WTC11 (cell line): Measurements from ENCODE around the gene DCD. TPM values are rescaled to one million over a fixed set of nuclear protein-coding genes. Genes with fewer than 3 reads are reported as not detected.

ENCODE experiments used
- ATAC-seq: fragments of 200-7000 bp; cut with Tn5 transposase; 2 replicates; pipeline ENCODE4 v1.10.0; 2021; ENCODE audit warnings: mild to moderate bottlenecking, moderate library complexity
- CTCF ChIA-PET: fragments of 300-600 bp; sonication (Branson Sonifier 250); formaldehyde crosslinking; loops from one replicate; lab custom pipeline; 2021; ENCODE audit warnings: antibody characterized with exemption; lab: Charles Lee
- POLR2A ChIA-PET: fragments of 350-600 bp; sonication (Branson Sonifier 250); formaldehyde crosslinking; loops from one replicate; lab custom pipeline; 2021; ENCODE audit warnings: antibody characterized with exemption; lab: Charles Lee
- DNase-seq: peaks from one replicate; pipeline ENCODE4 v3.0.0; 2021; ENCODE audit warnings: low spot score
- H3K27ac Mint-ChIP-seq: 2 replicates; pipeline ENCODE4 v1.8.0; 2021; ENCODE audit warnings: mixed read lengths
- H3K27me3 Mint-ChIP-seq: 2 replicates; pipeline ENCODE4 v1.8.0; 2021; ENCODE audit warnings: low read depth, mild to moderate bottlenecking, moderate library complexity, mixed read lengths
- H3K36me3 Mint-ChIP-seq: 2 replicates; pipeline ENCODE4 v1.8.0; 2021; ENCODE audit warnings: mixed read lengths
- H3K4me1 Mint-ChIP-seq: 2 replicates; pipeline ENCODE4 v1.8.0; 2022; ENCODE audit warnings: mixed read lengths
- H3K4me3 Mint-ChIP-seq: 2 replicates; pipeline ENCODE4 v1.8.0; 2021; ENCODE audit warnings: mild to moderate bottlenecking, moderate library complexity, mixed read lengths
- H3K9me3 Mint-ChIP-seq: 2 replicates; pipeline ENCODE4 v1.8.0; 2021; ENCODE audit warnings: mixed read lengths
- AR ChIP-seq: fragments of 250-450 bp; sonication (Bioruptor Pico); IDR thresholded peaks from 2 replicates; pipeline ENCODE4 v1.9.0; 2021; ENCODE audit warnings: mild to moderate bottlenecking
- ATF2 ChIP-seq: sonication (generic); formaldehyde crosslinking; IDR thresholded peaks from 2 replicates; pipeline ENCODE4 v1.8.1; 2022; ENCODE audit warnings: low read depth, missing genetic modification reagents, borderline replicate concordance
- ATF3 ChIP-seq: sonication (generic); formaldehyde crosslinking; conservative IDR thresholded peaks from 2 replicates; pipeline ENCODE4 v1.8.1; 2022; ENCODE audit warnings: mild to moderate bottlenecking, missing genetic modification reagents
- ATF6 ChIP-seq: sonication (generic); formaldehyde crosslinking; IDR thresholded peaks from 2 replicates; pipeline ENCODE4 v1.8.1; 2023; ENCODE audit warnings: mild to moderate bottlenecking, missing genetic modification reagents
- CREB1 ChIP-seq: sonication (generic); formaldehyde crosslinking; IDR thresholded peaks from 2 replicates; pipeline ENCODE4 v1.8.0; 2023; ENCODE audit warnings: mild to moderate bottlenecking, missing genetic modification reagents
- E2F5 ChIP-seq: sonication (generic); formaldehyde crosslinking; IDR thresholded peaks from 2 replicates; pipeline ENCODE4 v1.8.1; 2022; ENCODE audit warnings: mild to moderate bottlenecking, moderate library complexity, missing genetic modification reagents
- EMX1 ChIP-seq: fragments of 250-450 bp; sonication (Bioruptor Pico); IDR thresholded peaks from 2 replicates; pipeline ENCODE4 v1.8.0; 2021; ENCODE audit warnings: mild to moderate bottlenecking
- ETV6 ChIP-seq: sonication (generic); formaldehyde crosslinking; IDR thresholded peaks from 2 replicates; pipeline ENCODE4 v1.8.1; 2022; ENCODE audit warnings: mild to moderate bottlenecking, missing genetic modification reagents
- FOXJ3 ChIP-seq: sonication (generic); formaldehyde crosslinking; IDR thresholded peaks from 2 replicates; pipeline ENCODE4 v1.9.0; 2021; ENCODE audit warnings: missing genetic modification reagents, mild to moderate bottlenecking, borderline replicate concordance
- KAT7 ChIP-seq: sonication (generic); formaldehyde crosslinking; IDR thresholded peaks from 2 replicates; pipeline ENCODE4 v1.8.1; 2023; ENCODE audit warnings: missing genetic modification reagents, mild to moderate bottlenecking, borderline replicate concordance
- MAX ChIP-seq: sonication (generic); formaldehyde crosslinking; IDR thresholded peaks from 2 replicates; pipeline ENCODE4 v1.8.0; 2022; ENCODE audit warnings: mild to moderate bottlenecking, missing genetic modification reagents
- MLX ChIP-seq: sonication (generic); formaldehyde crosslinking; IDR thresholded peaks from 2 replicates; pipeline ENCODE4 v1.8.1; 2023; ENCODE audit warnings: mild to moderate bottlenecking, missing genetic modification reagents, moderate library complexity
- MXD4 ChIP-seq: fragments of 250-450 bp; sonication (Bioruptor Pico); IDR thresholded peaks from 2 replicates; pipeline ENCODE4 v1.8.0; 2021; ENCODE audit warnings: mild to moderate bottlenecking, moderate library complexity, borderline replicate concordance
- OVOL2 ChIP-seq: fragments of 250-450 bp; sonication (Bioruptor Pico); IDR thresholded peaks from 2 replicates; pipeline ENCODE4 v1.9.0; 2021; ENCODE audit warnings: mild to moderate bottlenecking, borderline replicate concordance
- PREB ChIP-seq: sonication (generic); formaldehyde crosslinking; IDR thresholded peaks from 2 replicates; pipeline ENCODE4 v1.8.1; 2022; ENCODE audit warnings: mild to moderate bottlenecking, missing genetic modification reagents, moderate library complexity, borderline replicate concordance
- RELA ChIP-seq: sonication (generic); formaldehyde crosslinking; IDR thresholded peaks from 2 replicates; pipeline ENCODE4 v1.8.1; 2022; ENCODE audit warnings: missing genetic modification reagents, mild to moderate bottlenecking, borderline replicate concordance
- STAT6 ChIP-seq: sonication (generic); formaldehyde crosslinking; conservative IDR thresholded peaks from 2 replicates; pipeline ENCODE4 v1.8.1; 2023; ENCODE audit warnings: mild to moderate bottlenecking, low read depth, missing genetic modification reagents, moderate library complexity
- ZNF121 ChIP-seq: sonication (generic); formaldehyde crosslinking; IDR thresholded peaks from 2 replicates; pipeline ENCODE4 v1.8.0; 2023; ENCODE audit warnings: missing genetic modification reagents
- ZNF232 ChIP-seq: sonication (generic); formaldehyde crosslinking; IDR thresholded peaks from 2 replicates; pipeline ENCODE4 v1.8.0; 2022; ENCODE audit warnings: mild to moderate bottlenecking, missing genetic modification reagents
- ZNF317 ChIP-seq: sonication (generic); formaldehyde crosslinking; IDR thresholded peaks from 2 replicates; pipeline ENCODE4 v1.8.1; 2023; ENCODE audit warnings: low read depth, mild to moderate bottlenecking, moderate library complexity, missing genetic modification reagents, borderline replicate concordance
- ZNF423 ChIP-seq: fragments of 250-450 bp; sonication (Bioruptor Pico); IDR thresholded peaks from 2 replicates; pipeline ENCODE4 v2.1.2; 2022; ENCODE audit warnings: mild to moderate bottlenecking, moderate library complexity
- total RNA-seq: library from RNA; stranded (reverse); gene quantifications from 3 replicates; pipeline ENCODE4 v1.2.3, GENCODE V29; 2021

The DCD gene
- total RNA-seq, 1 experiment from 2014 or later, result not detected

- Mint-ChIP-seq H3K27me3 (peaks cover 18% of the 10 kb centered on the region), H3K27ac (no peak overlapping the region), H3K4me3 (no peak overlapping the region), H3K9me3 (no peaks in the 10 kb centered on the region), H3K36me3 (no peaks in the 10 kb centered on the region), H3K4me1 (peaks cover 11% of the 10 kb centered on the region; the same call in 1 of the 2 replicates)
- DNase-seq (no peak), ATAC-seq (no peak)
- CTCF ChIA-PET, result interaction anchor here (2.4 kb wide), 1 partner anchor 8 kb away, joined by 10 read pairs; no protein-coding TSS in a partner anchor
- POLR2A ChIA-PET, result no interaction called here
- TF ChIP-seq ETV6 (CRISPR knock-in tag) (no peak), CREB1 (CRISPR knock-in tag) (no peak), KAT7 (CRISPR knock-in tag) (no peak), MAX (CRISPR knock-in tag) (no peak), ATF2 (CRISPR knock-in tag) (no peak), OVOL2 (no peak), ZNF423 (CRISPR knock-in tag) (no peak), MLX (CRISPR knock-in tag) (no peak), STAT6 (CRISPR knock-in tag) (no peak), MXD4 (CRISPR knock-in tag) (no peak), ATF3 (CRISPR knock-in tag) (no peak), FOXJ3 (CRISPR knock-in tag) (no peak), ZNF121 (no peak), ZNF232 (CRISPR knock-in tag) (no peak), PREB (CRISPR knock-in tag) (no peak)
Measured at GRCh38 chr12:54650409-54650808, 2.2 kb upstream of the DCD start.

GRCh38 chr12:54649825-54650224 lies 1.7 kb upstream of the DCD start:
- CTCF ChIA-PET, result interaction anchor here (2.4 kb wide), 1 partner anchor 9 kb away, joined by 10 read pairs; no protein-coding TSS in a partner anchor
- peaks cover 20% of the 10 kb centered on the region for H3K27me3 Mint-ChIP-seq
- ATAC-seq, result no peak
- no peaks in the 10 kb centered on the region for H3K36me3 Mint-ChIP-seq
- no peak overlapping the region for H3K27ac Mint-ChIP-seq
- no peaks in the 10 kb centered on the region for H3K9me3 Mint-ChIP-seq
- POLR2A ChIA-PET, result no interaction called here
- DNase-seq, result no peak
- peaks cover 5% of the 10 kb centered on the region; the same call in 1 of the 2 replicates for H3K4me1 Mint-ChIP-seq
- H3K4me3 Mint-ChIP-seq, result no peak overlapping the region
- TF ChIP-seq E2F5 (CRISPR knock-in tag) (no peak), EMX1 (CRISPR knock-in tag) (no peak), ATF6 (CRISPR knock-in tag) (no peak), PREB (CRISPR knock-in tag) (no peak), MXD4 (CRISPR knock-in tag) (no peak), ZNF317 (CRISPR knock-in tag) (no peak), AR (CRISPR knock-in tag) (no peak), RELA (CRISPR knock-in tag) (no peak)
